Subcutaneous adipose tissue (tissue), 4 donors: Measurements from ENCODE around the gene ALPI. TPM values are rescaled to one million over a fixed set of nuclear protein-coding genes. Genes with fewer than 3 reads are reported as not detected.

Experiments
- total RNA-seq, 4 donors: library from RNA; depleted of rRNA; stranded (reverse); fragments of >200 nt; gene quantifications; one replicate each; pipeline ENCODE4 v1.1.0, GENCODE V29; 2016
- TF ChIP-seq, protein P1 (sequence below): fragments of 450-650 bp; IDR thresholded peaks from one replicate; pipeline ENCODE4 v1.5.1; 2016; ENCODE audit warnings: low read depth, mild to moderate bottlenecking, control low read depth, antibody characterized with exemption, moderate library complexity

Gene ALPI
- total RNA-seq, 4 donors from 2014 or later = not detected

DNA sequence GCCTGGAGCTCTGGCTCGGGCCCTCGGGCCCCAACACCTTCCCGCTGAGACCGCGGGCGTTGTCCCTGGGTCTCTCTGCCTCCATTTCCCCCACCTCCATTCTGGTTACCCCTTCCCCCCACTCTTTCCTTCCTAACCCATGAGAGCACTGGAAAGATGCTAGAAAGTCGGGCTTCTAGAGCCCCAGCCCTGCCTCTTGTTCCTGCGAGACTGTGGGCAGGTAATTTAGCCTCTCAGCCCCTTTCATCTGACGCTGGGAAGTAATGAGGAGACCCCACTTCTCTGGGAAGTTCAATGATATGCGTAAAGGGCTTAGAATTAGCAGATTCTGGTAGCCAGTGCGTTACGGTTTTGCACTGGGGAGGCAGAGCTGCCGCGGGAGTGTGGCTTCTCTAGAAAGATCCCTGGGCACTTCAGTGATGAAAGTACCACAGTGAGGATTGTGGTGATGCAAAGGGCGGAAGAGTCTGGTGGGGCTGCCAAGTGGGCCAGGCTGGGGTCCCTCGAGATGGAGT, 47.9 kb downstream of the ALPI start:
- TF ChIP-seq, protein P1, sequence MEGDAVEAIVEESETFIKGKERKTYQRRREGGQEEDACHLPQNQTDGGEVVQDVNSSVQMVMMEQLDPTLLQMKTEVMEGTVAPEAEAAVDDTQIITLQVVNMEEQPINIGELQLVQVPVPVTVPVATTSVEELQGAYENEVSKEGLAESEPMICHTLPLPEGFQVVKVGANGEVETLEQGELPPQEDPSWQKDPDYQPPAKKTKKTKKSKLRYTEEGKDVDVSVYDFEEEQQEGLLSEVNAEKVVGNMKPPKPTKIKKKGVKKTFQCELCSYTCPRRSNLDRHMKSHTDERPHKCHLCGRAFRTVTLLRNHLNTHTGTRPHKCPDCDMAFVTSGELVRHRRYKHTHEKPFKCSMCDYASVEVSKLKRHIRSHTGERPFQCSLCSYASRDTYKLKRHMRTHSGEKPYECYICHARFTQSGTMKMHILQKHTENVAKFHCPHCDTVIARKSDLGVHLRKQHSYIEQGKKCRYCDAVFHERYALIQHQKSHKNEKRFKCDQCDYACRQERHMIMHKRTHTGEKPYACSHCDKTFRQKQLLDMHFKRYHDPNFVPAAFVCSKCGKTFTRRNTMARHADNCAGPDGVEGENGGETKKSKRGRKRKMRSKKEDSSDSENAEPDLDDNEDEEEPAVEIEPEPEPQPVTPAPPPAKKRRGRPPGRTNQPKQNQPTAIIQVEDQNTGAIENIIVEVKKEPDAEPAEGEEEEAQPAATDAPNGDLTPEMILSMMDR = no peak

DNA sequence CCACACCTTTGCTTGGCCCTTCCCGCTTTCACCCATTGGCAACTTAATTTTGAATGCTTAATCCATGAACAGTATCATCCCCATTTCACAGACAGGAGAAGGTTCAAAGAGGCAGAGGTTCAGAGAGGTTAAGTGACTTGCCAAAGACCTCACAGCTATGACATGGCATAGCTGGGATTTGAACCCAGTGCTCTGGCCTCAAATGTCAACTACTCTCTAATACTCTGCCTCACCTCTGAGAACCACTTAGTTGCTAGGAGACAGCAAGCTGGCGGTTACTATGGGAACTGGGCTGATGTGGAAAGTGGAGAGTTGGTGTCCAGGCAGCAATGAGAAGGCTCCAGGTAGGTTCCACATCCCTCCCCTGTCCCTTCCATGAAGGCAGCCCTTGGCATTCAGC, 48.5 kb downstream of the ALPI start:
- TF ChIP-seq, protein P1 = no peak

DNA sequence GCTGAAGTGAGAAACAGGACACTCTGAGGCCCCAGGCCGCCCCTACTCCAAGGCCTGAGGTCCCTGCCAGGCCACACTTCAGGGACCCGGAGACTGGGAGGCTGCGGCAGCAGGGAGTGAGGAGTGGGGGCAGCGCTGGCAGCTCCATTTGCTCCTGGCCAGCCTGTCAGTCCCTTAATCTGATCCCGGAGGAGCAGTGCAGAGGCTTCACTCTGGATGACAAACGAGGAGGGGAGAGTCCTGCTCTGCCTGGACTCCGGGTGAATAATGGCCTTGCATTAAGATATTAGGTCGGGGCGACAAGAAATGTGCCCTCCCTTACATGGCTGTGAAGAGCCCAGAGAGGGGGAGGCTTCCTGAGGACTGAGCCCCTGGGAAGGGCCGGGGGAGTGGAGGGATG, 49.9 kb downstream of the ALPI start:
- TF ChIP-seq, protein P1 = no peak

DNA sequence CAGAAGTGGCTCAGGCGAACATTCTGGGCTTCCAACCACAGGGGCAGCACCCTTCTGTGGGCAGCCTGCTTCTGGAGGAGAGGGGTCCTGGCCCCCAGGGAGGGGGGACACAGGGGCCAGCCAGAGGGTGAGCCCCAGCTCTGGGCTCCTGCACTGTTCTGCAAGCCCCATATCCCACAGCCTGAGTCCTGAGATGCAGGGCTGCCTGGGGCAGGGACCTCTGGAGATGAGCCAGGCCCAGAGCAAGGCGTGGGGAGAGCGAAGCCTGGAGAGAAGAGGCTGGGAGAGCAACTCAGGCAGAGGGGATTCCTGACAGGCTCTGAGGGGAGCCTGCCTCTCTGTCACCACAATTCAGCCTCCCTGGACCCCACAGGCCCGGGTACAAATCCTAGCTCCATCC, 50.8 kb downstream of the ALPI start:
- TF ChIP-seq, protein P1 = no peak

DNA sequence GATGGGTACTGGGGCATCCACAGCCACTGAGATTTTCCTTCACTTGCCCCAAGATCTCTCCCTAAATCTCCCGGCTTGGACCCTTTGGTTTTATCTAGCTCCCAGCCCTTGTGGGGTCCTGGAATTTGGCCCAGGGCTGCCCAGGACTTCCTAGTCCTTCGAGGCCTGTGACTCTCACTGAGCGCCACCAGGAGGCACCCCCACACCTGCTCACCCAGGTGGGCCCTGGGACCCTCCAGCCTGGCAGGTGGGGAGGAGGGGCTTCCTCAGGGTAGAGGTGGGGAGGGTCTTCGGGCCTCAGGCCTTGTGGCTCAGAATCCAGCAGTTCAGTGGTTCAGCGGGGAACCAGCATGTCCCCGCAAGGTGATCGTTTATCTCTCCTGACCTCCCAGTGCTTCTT, 52.3 kb downstream of the ALPI start:
- TF ChIP-seq, protein P1 = no peak

Other genes starting within 250 kb of the ALPI start
- gene ALPP, start 77.4 kb upstream of the ALPI start, total RNA-seq = not detected
- gene ALPG, start 49.3 kb upstream of the ALPI start, total RNA-seq = not detected
- not detected for gene ECEL1, start 31.7 kb downstream of the ALPI start, total RNA-seq
- not detected for gene PRSS56, start 64.2 kb downstream of the ALPI start, total RNA-seq
- not detected for gene CHRND, start 70.0 kb downstream of the ALPI start, total RNA-seq
- not detected for gene CHRNG, start 83.5 kb downstream of the ALPI start, total RNA-seq
- gene TIGD1, start 94.4 kb downstream of the ALPI start, total RNA-seq = 1 to 10 TPM; 1.5 to 3.5 (median 2.2) TPM
- 10 to 100 TPM; 27.5 to 63.8 (median 35.0) TPM for gene EIF4E2, start 94.5 kb downstream of the ALPI start, total RNA-seq
- gene EFHD1, start 177.5 kb downstream of the ALPI start, total RNA-seq = 10 to 100 TPM in 3 of 4 donors, 1 to 10 TPM in 1; 6.0 to 56.9 (median 25.8) TPM
- 10 to 100 TPM; 73.8 to 90.4 (median 82.6) TPM for gene GIGYF2, start 241.2 kb downstream of the ALPI start, total RNA-seq